GM12878 (cell line): Measurements from ENCODE around the gene PTPRM. TPM values are rescaled to one million over a fixed set of nuclear protein-coding genes. Genes with fewer than 3 reads are reported as not detected.

Experiments used
- ATAC-seq: fragments of 200-7000 bp; cut with Tn5 transposase; 3 replicates; pipeline ENCODE4 v1.9.1; 2020; ENCODE audit warnings: mild to moderate bottlenecking, moderate library complexity
- BruUV-seq: library from RNA; stranded (reverse); fragments of 400-500 nt; replicated peaks from 2 replicates; lab custom pipeline; 2021; lab: Mats Ljungman, UMichigan
- CTCF ChIA-PET: fragments of 300-600 bp; sonication (Branson Sonifier 250); formaldehyde crosslinking; extraction: SDS; loops from one replicate; lab custom pipeline; 2021; ENCODE audit warnings: inconsistent platforms; lab: Yijun Ruan, JAX
- POLR2A ChIA-PET: fragments of 350-600 bp; formaldehyde crosslinking; extraction: SDS; loops from one replicate; lab custom pipeline; 2021; ENCODE audit warnings: inconsistent platforms; lab: Charles Lee
- RAD21 ChIA-PET: fragments of 300-600 bp; sonication (Branson Sonifier 250); formaldehyde crosslinking; loops from one replicate; lab custom pipeline; 2023; ENCODE audit warnings: antibody characterized with exemption; ENCODE audit not compliant: unreplicated experiment; lab: Charles Lee
- SMC1A ChIA-PET: fragments of 300-600 bp; sonication (Branson Sonifier 250); formaldehyde crosslinking; loops from one replicate; lab custom pipeline; 2023; ENCODE audit not compliant: unreplicated experiment, uncharacterized antibody; lab: Charles Lee
- DNase-seq: peaks from one replicate; pipeline ENCODE4 v3.0.0-alpha.2; 2011; ENCODE audit warnings: low read depth, low spot score
- FAIRE-seq: peaks from 3 replicates; lab custom pipeline; 2011; peaks lifted over from hg19 to GRCh38; lab: Jason Lieb, UNC
- H2AFZ ChIP-seq: 2 replicates; pipeline ENCODE4 v1.6.0; 2011; ENCODE audit warnings: low read depth, low read length, control low read depth; ENCODE audit not compliant: control insufficient read depth
- H3K27ac ChIP-seq: 2 replicates; pipeline ENCODE4 v1.5.1; 2011; ENCODE audit warnings: control low read depth; ENCODE audit not compliant: control insufficient read depth, insufficient read depth
- H3K27me3 ChIP-seq, 2 experiments: replicated peaks in 1 of 2; 2 replicates each; pipeline versions ENCODE4 v1.6.0 to v1.6.1; 2011; ENCODE audit warnings: low read length in 1 of 2; ENCODE audit not compliant: control insufficient read depth in 2 of 2, insufficient read depth in 2 of 2
- H3K36me3 ChIP-seq, 2 experiments: 2 replicates each; pipeline ENCODE4 v1.5.1; 2011; ENCODE audit warnings: low read length in 1 of 2; ENCODE audit not compliant: control insufficient read depth in 2 of 2, insufficient read depth in 2 of 2
- H3K4me1 ChIP-seq: 2 replicates; pipeline ENCODE4 v1.6.1; 2011; ENCODE audit warnings: mild to moderate bottlenecking, low read length, moderate library complexity, mixed read lengths; ENCODE audit not compliant: control insufficient read depth, insufficient read depth
- H3K4me2 ChIP-seq: 2 replicates; pipeline ENCODE4 v1.6.0; 2011; ENCODE audit warnings: control low read depth; ENCODE audit not compliant: control insufficient read depth, insufficient read depth
- H3K4me3 ChIP-seq: fragments of 200-600 bp; sonication (generic); 2 replicates; pipeline ENCODE4 v1.5.1; 2016
- H3K79me2 ChIP-seq: 2 replicates; pipeline ENCODE4 v1.6.0; 2011; ENCODE audit warnings: low read length; ENCODE audit not compliant: control insufficient read depth, insufficient read depth
- H3K9ac ChIP-seq: 2 replicates; pipeline ENCODE4 v1.8.0; 2011; ENCODE audit warnings: low read length, control low read depth, mixed read lengths; ENCODE audit not compliant: control insufficient read depth, insufficient read depth
- H3K9me3 ChIP-seq: replicated peaks from 3 replicates; pipeline ENCODE4 v1.5.1; 2011; ENCODE audit warnings: mild to moderate bottlenecking, low read length; ENCODE audit not compliant: control insufficient read depth, insufficient read depth
- H4K20me1 ChIP-seq: 2 replicates; pipeline ENCODE4 v1.6.0; 2011; ENCODE audit not compliant: control insufficient read depth, insufficient read depth
- BCL11A ChIP-seq: IDR thresholded peaks from 2 replicates; pipeline ENCODE4 v1.6.1; 2011; ENCODE audit warnings: low read depth, low read length
- MEF2A ChIP-seq: IDR thresholded peaks from 2 replicates; pipeline ENCODE4 v1.6.1; 2011; ENCODE audit warnings: low read depth, mild to moderate bottlenecking, low read length, moderate library complexity; ENCODE audit not compliant: insufficient read depth
- NKRF ChIP-seq: fragments of 450-650 bp; conservative IDR thresholded peaks from 2 replicates; pipeline ENCODE4 v1.6.1; 2017; ENCODE audit warnings: mild to moderate bottlenecking, moderate library complexity
- SMAD5 ChIP-seq: IDR thresholded peaks from 2 replicates; pipeline ENCODE4 v1.6.1; 2016; ENCODE audit warnings: antibody characterized with exemption, low read depth
- ZBTB11 ChIP-seq: fragments of 450-650 bp; formaldehyde crosslinking; IDR thresholded peaks from 2 replicates; pipeline ENCODE4 v1.5.0; 2022; ENCODE audit warnings: mild to moderate bottlenecking, missing genetic modification characterization
- WGBS: methylation state at CpG from one replicate; pipeline ENCODE4 v1.1.6; 2016; ENCODE audit warnings: low lambda C conversion rate; ENCODE audit not compliant: insufficient replicate concordance, insufficient coverage; ENCODE audit errors: missing lambda C conversion rate; 5-methylcytosine and 5-hydroxymethylcytosine counted together
- in situ Hi-C: fragments of 300-500 bp; cut with MboI; formaldehyde crosslinking; loops from 9 replicates; pipeline ENCODE4 v1.14.3; 2018; ENCODE audit warnings: mixed read lengths
- intact Hi-C: fragments of 100-400 bp; cut with micrococcal nuclease; formaldehyde crosslinking; loops from one replicate; pipeline ENCODE4 v1.14.2; 2022; ENCODE audit not compliant: unreplicated experiment
- polyA plus RNA-seq, 11 experiments: library from polyadenylated mRNA; depleted of rRNA in 4 of 11; unstranded in 6 of 11; stranded (reverse) in 5 of 11; fragments of >200 nt; fragmentation: Nextera tagmentation in 4 of 11; fragmentation: Illumina TruSeq in 1 of 11; extraction: Ambion mirVana in 4 of 11; extraction: Trizol in 1 of 11; gene quantifications; 1 replicate in 1 of 11; 2 replicates in 10 of 11; pipeline versions ENCODE4 v1.2.1 to v1.2.3, GENCODE V29; 2011 to 2016; ENCODE audit warnings: inconsistent platforms in 2 of 11, missing spikeins in 2 of 11, low read depth in 1 of 11
- total RNA-seq, 4 experiments: library from RNA; depleted of rRNA in 3 of 4; stranded (reverse); fragments of >200 nt in 3 of 4; fragmentation: Illumina TruSeq in 1 of 4; extraction: Trizol in 1 of 4; gene quantifications; 2 replicates each; pipeline versions ENCODE4 v1.2.1 to v1.2.3, GENCODE V29; 2013 to 2021

PTPRM gene
- total and polyA plus RNA-seq, 10 of the 15 experiments (the other 5 are each of a cell fraction or from before 2014, with no cell fraction given): 0.07 to 22.6 (median 0.60) TPM

GRCh38 chr18:7808992-7809391 lies 241.9 kb downstream of the PTPRM start:
- ChIA-PET SMC1A (interaction anchor here (0.8 kb wide), 1 partner anchor 13 kb away, joined by 3 read pairs; no protein-coding TSS in a partner anchor), POLR2A (no interaction called here), CTCF (interaction anchor here (0.7 to 1.5 kb wide), 2 partner anchors 11 to 14 kb away, joined by 3 to 4 read pairs; no protein-coding TSS in a partner anchor), RAD21 (no interaction called here)
- intact Hi-C loops: no loop called here
- Histone ChIP-seq H3K9ac (no peak overlapping the region), H3K4me1 (no peaks in the 10 kb centered on the region), H3K4me2 (no peak overlapping the region), H3K79me2 (no peaks in the 10 kb centered on the region), H3K27me3 (no peaks in the 10 kb centered on the region), H3K4me3 (no peak overlapping the region), H4K20me1 (no peaks in the 10 kb centered on the region), H3K27ac (no peak overlapping the region), H2AFZ (no peak overlapping the region), H3K36me3 (no peaks in the 10 kb centered on the region), H3K9me3 (no peaks in the 10 kb centered on the region; the same call in 2 of the 3 replicates)
- TF ChIP-seq SMAD5 (no peak), NKRF (no peak), BCL11A (no peak), MEF2A (no peak), ZBTB11 (no peak)
- ATAC-seq (no peak), DNase-seq (no peak), FAIRE-seq (no peak)
- no TSS peak for BruUV-seq
- in situ Hi-C loops: no loop called here
- WGBS: 41% methylated on average over 5 of the region's 5 CpGs
